WTC11 (cell line): ENCODE measurements around the gene FOCAD. TPM values are rescaled to one million over a fixed set of nuclear protein-coding genes. Genes with fewer than 3 reads are reported as not detected.

Experiments used
- ATAC-seq: fragments of 200-7000 bp; cut with Tn5 transposase; 2 replicates; pipeline ENCODE4 v1.10.0; 2021; ENCODE audit warnings: mild to moderate bottlenecking, moderate library complexity
- CTCF ChIA-PET: fragments of 300-600 bp; sonication (Branson Sonifier 250); formaldehyde crosslinking; loops from one replicate; lab custom pipeline; 2021; ENCODE audit warnings: antibody characterized with exemption; lab: Charles Lee
- POLR2A ChIA-PET: fragments of 350-600 bp; sonication (Branson Sonifier 250); formaldehyde crosslinking; loops from one replicate; lab custom pipeline; 2021; ENCODE audit warnings: antibody characterized with exemption; lab: Charles Lee
- DNase-seq: peaks from one replicate; pipeline ENCODE4 v3.0.0; 2021; ENCODE audit warnings: low spot score
- H3K27ac Mint-ChIP-seq: 2 replicates; pipeline ENCODE4 v1.8.0; 2021; ENCODE audit warnings: mixed read lengths
- H3K27me3 Mint-ChIP-seq: 2 replicates; pipeline ENCODE4 v1.8.0; 2021; ENCODE audit warnings: low read depth, mild to moderate bottlenecking, moderate library complexity, mixed read lengths
- H3K36me3 Mint-ChIP-seq: 2 replicates; pipeline ENCODE4 v1.8.0; 2021; ENCODE audit warnings: mixed read lengths
- H3K4me1 Mint-ChIP-seq: 2 replicates; pipeline ENCODE4 v1.8.0; 2022; ENCODE audit warnings: mixed read lengths
- H3K4me3 Mint-ChIP-seq: 2 replicates; pipeline ENCODE4 v1.8.0; 2021; ENCODE audit warnings: mild to moderate bottlenecking, moderate library complexity, mixed read lengths
- H3K9me3 Mint-ChIP-seq: 2 replicates; pipeline ENCODE4 v1.8.0; 2021; ENCODE audit warnings: mixed read lengths
- ATF1 ChIP-seq: sonication (generic); formaldehyde crosslinking; IDR thresholded peaks from 2 replicates; pipeline ENCODE4 v1.8.1; 2023; ENCODE audit warnings: mild to moderate bottlenecking, moderate library complexity, missing genetic modification reagents
- CBFB ChIP-seq: sonication (generic); formaldehyde crosslinking; IDR thresholded peaks from 2 replicates; pipeline ENCODE4 v1.8.1; 2022; ENCODE audit warnings: mild to moderate bottlenecking, low read depth, missing genetic modification reagents
- ETV6 ChIP-seq: sonication (generic); formaldehyde crosslinking; IDR thresholded peaks from 2 replicates; pipeline ENCODE4 v1.8.1; 2022; ENCODE audit warnings: mild to moderate bottlenecking, missing genetic modification reagents
- FOXK1 ChIP-seq: sonication (generic); formaldehyde crosslinking; IDR thresholded peaks from 2 replicates; pipeline ENCODE4 v1.8.0; 2022; ENCODE audit warnings: mild to moderate bottlenecking, moderate library complexity, missing genetic modification reagents
- GABPB1 ChIP-seq: sonication (generic); formaldehyde crosslinking; IDR thresholded peaks from 2 replicates; pipeline ENCODE4 v1.8.1; 2023; ENCODE audit warnings: mild to moderate bottlenecking, missing genetic modification reagents
- GRHL2 ChIP-seq: fragments of 250-450 bp; sonication (Bioruptor Pico); IDR thresholded peaks from 2 replicates; pipeline ENCODE4 v1.8.0; 2022; ENCODE audit warnings: mild to moderate bottlenecking, moderate library complexity; ENCODE audit not compliant: insufficient replicate concordance, severe bottlenecking
- GTF2I ChIP-seq: fragments of 250-450 bp; sonication (Bioruptor Pico); conservative IDR thresholded peaks from 2 replicates; pipeline ENCODE4 v1.4.0; 2021; ENCODE audit warnings: mild to moderate bottlenecking
- HMGA2 ChIP-seq: fragments of 250-450 bp; sonication (Bioruptor Pico); IDR thresholded peaks from 2 replicates; pipeline ENCODE4 v1.4.0; 2021; ENCODE audit warnings: mild to moderate bottlenecking, moderate library complexity
- IRF2 ChIP-seq: sonication (generic); formaldehyde crosslinking; IDR thresholded peaks from 2 replicates; pipeline ENCODE4 v1.8.0; 2022; ENCODE audit warnings: low read depth, missing genetic modification reagents, borderline replicate concordance
- KAT7 ChIP-seq: sonication (generic); formaldehyde crosslinking; IDR thresholded peaks from 2 replicates; pipeline ENCODE4 v1.8.1; 2023; ENCODE audit warnings: missing genetic modification reagents, mild to moderate bottlenecking, borderline replicate concordance
- NFE2L1 ChIP-seq: sonication (generic); formaldehyde crosslinking; IDR thresholded peaks from 2 replicates; pipeline ENCODE4 v1.8.1; 2023; ENCODE audit warnings: missing genetic modification reagents
- NFYB ChIP-seq: sonication (generic); formaldehyde crosslinking; conservative IDR thresholded peaks from 2 replicates; pipeline ENCODE4 v1.8.0; 2022; ENCODE audit warnings: low read depth, missing genetic modification reagents
- NR2C2 ChIP-seq: sonication (generic); formaldehyde crosslinking; IDR thresholded peaks from 2 replicates; pipeline ENCODE4 v1.8.0; 2022; ENCODE audit warnings: mild to moderate bottlenecking, missing genetic modification reagents
- NR3C1 ChIP-seq: sonication (generic); formaldehyde crosslinking; conservative IDR thresholded peaks from 2 replicates; pipeline ENCODE4 v1.8.1; 2023; ENCODE audit warnings: low read depth, mild to moderate bottlenecking, missing genetic modification reagents
- OVOL2 ChIP-seq: fragments of 250-450 bp; sonication (Bioruptor Pico); IDR thresholded peaks from 2 replicates; pipeline ENCODE4 v1.9.0; 2021; ENCODE audit warnings: mild to moderate bottlenecking, borderline replicate concordance
- PREB ChIP-seq: sonication (generic); formaldehyde crosslinking; IDR thresholded peaks from 2 replicates; pipeline ENCODE4 v1.8.1; 2022; ENCODE audit warnings: mild to moderate bottlenecking, missing genetic modification reagents, moderate library complexity, borderline replicate concordance
- RELA ChIP-seq: sonication (generic); formaldehyde crosslinking; IDR thresholded peaks from 2 replicates; pipeline ENCODE4 v1.8.1; 2022; ENCODE audit warnings: missing genetic modification reagents, mild to moderate bottlenecking, borderline replicate concordance
- RORB ChIP-seq: fragments of 250-450 bp; sonication (Bioruptor Pico); IDR thresholded peaks from 2 replicates; pipeline ENCODE4 v1.9.0; 2021; ENCODE audit warnings: mild to moderate bottlenecking
- TCF7 ChIP-seq: sonication (generic); formaldehyde crosslinking; IDR thresholded peaks from 2 replicates; pipeline ENCODE4 v1.8.0; 2022; ENCODE audit warnings: mild to moderate bottlenecking, low read depth, missing genetic modification reagents, moderate library complexity
- TEAD4 ChIP-seq: sonication (generic); formaldehyde crosslinking; IDR thresholded peaks from 2 replicates; pipeline ENCODE4 v1.8.0; 2022; ENCODE audit warnings: mild to moderate bottlenecking, missing genetic modification reagents
- ZBTB43 ChIP-seq: sonication (generic); formaldehyde crosslinking; IDR thresholded peaks from 2 replicates; pipeline ENCODE4 v1.8.1; 2023; ENCODE audit warnings: mild to moderate bottlenecking, missing genetic modification reagents
- ZNF219 ChIP-seq: sonication (generic); formaldehyde crosslinking; IDR thresholded peaks from 2 replicates; pipeline ENCODE4 v1.8.0; 2023; ENCODE audit warnings: missing genetic modification reagents, mild to moderate bottlenecking, borderline replicate concordance
- ZNF317 ChIP-seq: sonication (generic); formaldehyde crosslinking; IDR thresholded peaks from 2 replicates; pipeline ENCODE4 v1.8.1; 2023; ENCODE audit warnings: low read depth, mild to moderate bottlenecking, moderate library complexity, missing genetic modification reagents, borderline replicate concordance
- ZNF512 ChIP-seq: sonication (generic); formaldehyde crosslinking; IDR thresholded peaks from 2 replicates; pipeline ENCODE4 v1.8.1; 2022; ENCODE audit warnings: missing genetic modification reagents, borderline replicate concordance
- total RNA-seq: library from RNA; stranded (reverse); gene quantifications from 3 replicates; pipeline ENCODE4 v1.2.3, GENCODE V29; 2021
- TF ChIP-seq, protein P1 (sequence below): sonication (generic); formaldehyde crosslinking; conservative IDR thresholded peaks from 2 replicates; pipeline ENCODE4 v1.8.1; 2022; ENCODE audit warnings: mild to moderate bottlenecking, missing genetic modification reagents

The FOCAD gene
- total RNA-seq, 1 experiment from 2014 or later = 34.3 TPM

- ChIA-PET POLR2A (no interaction called here), CTCF (interaction anchor here (1.0 to 1.7 kb wide), 2 partner anchors 77 to 93 kb away, joined by 3 to 4 read pairs; no protein-coding TSS in a partner anchor)
- Mint-ChIP-seq H3K27me3 (no peaks in the 10 kb centered on the region), H3K4me3 (no peak overlapping the region), H3K36me3 (peaks cover 15% of the 10 kb centered on the region), H3K27ac (peak overlapping the region; percentile 12; the same call in 1 of the 2 replicates), H3K4me1 (peaks cover 44% of the 10 kb centered on the region), H3K9me3 (peaks cover 16% of the 10 kb centered on the region)
- DNase-seq = no peak
- TF ChIP-seq NR3C1 (CRISPR knock-in tag) (no peak), OVOL2 (no peak), GRHL2 (CRISPR knock-in tag) (no peak), ZNF512 (CRISPR knock-in tag) (no peak), ZNF219 (CRISPR knock-in tag) (no peak), NR2C2 (CRISPR knock-in tag) (no peak)
- peak; percentile 71 for ATAC-seq
Measured at GRCh38 chr9:21018177-21018576, 334.1 kb downstream of the FOCAD start.

DNA sequence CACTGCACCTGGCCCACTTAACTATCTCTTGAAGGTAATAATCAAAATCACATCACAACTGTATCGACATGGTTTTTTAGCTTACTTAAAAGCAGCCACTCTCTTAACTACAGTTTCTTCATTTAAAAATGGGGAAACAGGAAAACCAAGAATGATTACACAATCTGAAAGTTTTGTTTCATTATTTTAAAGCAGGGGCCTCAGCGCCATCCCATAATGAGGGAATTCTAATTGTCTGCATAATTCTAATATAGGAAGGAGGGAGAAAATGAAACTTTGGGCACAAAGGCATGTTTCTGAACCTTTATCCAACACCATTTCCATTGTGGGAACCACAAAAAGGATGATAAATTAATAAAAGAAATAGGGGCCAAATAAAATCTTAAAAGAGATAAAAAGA lies 339.8 kb downstream of the FOCAD start:
- Mint-ChIP-seq H3K27me3 (no peaks in the 10 kb centered on the region), H3K27ac (no peak overlapping the region), H3K4me3 (no peak overlapping the region), H3K36me3 (peaks cover 15% of the 10 kb centered on the region), H3K9me3 (peaks cover 16% of the 10 kb centered on the region), H3K4me1 (peaks cover 12% of the 10 kb centered on the region)
- DNase-seq = no peak
- no peak for TF ChIP-seq PREB
- TF ChIP-seq FOXK1 (CRISPR knock-in tag) = no peak
- no peak for TF ChIP-seq ATF1 (CRISPR knock-in tag)
- no peak for TF ChIP-seq RORB (CRISPR knock-in tag)
- ATAC-seq = no peak
- ChIA-PET POLR2A (no interaction called here), CTCF (interaction anchor here (0.7 kb wide), 1 partner anchor 87 kb away, joined by 3 read pairs; no protein-coding TSS in a partner anchor)

DNA sequence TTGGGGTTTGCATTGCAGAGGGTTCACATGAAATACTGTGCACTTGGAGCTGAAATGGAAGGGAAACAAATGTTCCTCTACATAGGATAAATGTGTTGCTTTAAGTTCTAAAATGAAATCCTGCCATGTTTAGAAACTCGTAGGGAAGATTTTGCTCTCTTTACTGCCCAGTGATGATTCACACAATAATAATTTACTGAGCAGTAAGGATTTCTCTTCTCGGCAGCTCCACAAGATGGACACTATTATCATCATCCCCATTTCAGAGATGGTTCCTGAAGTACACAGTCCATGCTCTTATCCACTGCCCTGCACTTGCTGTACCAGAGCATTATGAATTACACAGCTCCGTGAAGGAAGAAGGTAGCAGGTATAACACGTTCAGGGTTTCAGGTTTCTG lies 343.2 kb downstream of the FOCAD start:
- Mint-ChIP-seq H3K27ac (no peak overlapping the region), H3K27me3 (peaks cover 1% of the 10 kb centered on the region), H3K9me3 (peaks cover under 1% of the 10 kb centered on the region; the same call in 1 of the 2 replicates), H3K4me3 (no peak overlapping the region), H3K4me1 (no peaks in the 10 kb centered on the region), H3K36me3 (peaks cover 4% of the 10 kb centered on the region)
- TF ChIP-seq GABPB1 (CRISPR knock-in tag) (no peak), GTF2I (CRISPR knock-in tag) (no peak), HMGA2 (CRISPR knock-in tag) (no peak), NFE2L1 (CRISPR knock-in tag) (no peak), ZNF317 (CRISPR knock-in tag) (no peak), TCF7 (CRISPR knock-in tag) (no peak), RELA (CRISPR knock-in tag) (no peak), GRHL2 (CRISPR knock-in tag) (no peak), ZBTB43 (CRISPR knock-in tag) (no peak), NFYB (CRISPR knock-in tag) (no peak), CBFB (CRISPR knock-in tag) (no peak), TEAD4 (CRISPR knock-in tag) (no peak), ETV6 (CRISPR knock-in tag) (no peak), IRF2 (CRISPR knock-in tag) (no peak), NR2C2 (CRISPR knock-in tag) (no peak), FOXK1 (CRISPR knock-in tag) (no peak), KAT7 (no peak), ZNF219 (CRISPR knock-in tag) (no peak)
- TF ChIP-seq, protein P1, sequence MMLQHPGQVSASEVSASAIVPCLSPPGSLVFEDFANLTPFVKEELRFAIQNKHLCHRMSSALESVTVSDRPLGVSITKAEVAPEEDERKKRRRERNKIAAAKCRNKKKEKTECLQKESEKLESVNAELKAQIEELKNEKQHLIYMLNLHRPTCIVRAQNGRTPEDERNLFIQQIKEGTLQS (CRISPR knock-in tag) = no peak
- POLR2A ChIA-PET = no interaction called here
- CTCF ChIA-PET = no interaction called here
- DNase-seq = no peak
- ATAC-seq = no peak
